PFSK-1 (cell line): Measurements from ENCODE around the gene ACIN1.

Experiments used
- FOXP2 ChIP-seq: optimal IDR thresholded peaks from 2 replicates; pipeline ENCODE3; 2011; ENCODE audit warnings: borderline replicate concordance, control low read depth, inconsistent platforms; ENCODE audit not compliant: insufficient read depth; ENCODE audit errors: extremely low read length, extremely low read depth
- POLR2AphosphoS5 ChIP-seq: IDR thresholded peaks from 2 replicates; pipeline ENCODE4 v1.6.1; 2012; ENCODE audit warnings: low read depth, mild to moderate bottlenecking, control low read depth, low read length, moderate library complexity
- SIN3A ChIP-seq: IDR thresholded peaks from 2 replicates; pipeline ENCODE4 v1.6.1; 2012; ENCODE audit warnings: mild to moderate bottlenecking, low read length, moderate library complexity, borderline replicate concordance; ENCODE audit not compliant: insufficient read depth
- TAF1 ChIP-seq: IDR thresholded peaks from 2 replicates; pipeline ENCODE4 v1.6.1; 2012; ENCODE audit warnings: low read length, control low read depth, borderline replicate concordance; ENCODE audit not compliant: insufficient read depth
- TF ChIP-seq, protein P1 (sequence below), 2 experiments: IDR thresholded peaks; 2 replicates each; pipeline versions ENCODE4 v1.6.1 to v1.8.0; 2011 to 2012; ENCODE audit warnings: low read depth in 2 of 2, low read length in 2 of 2, control low read depth in 1 of 2, inconsistent platforms in 1 of 2, mild to moderate bottlenecking in 1 of 2, moderate library complexity in 1 of 2; ENCODE audit not compliant: insufficient read depth in 1 of 2

Gene ACIN1

DNA sequence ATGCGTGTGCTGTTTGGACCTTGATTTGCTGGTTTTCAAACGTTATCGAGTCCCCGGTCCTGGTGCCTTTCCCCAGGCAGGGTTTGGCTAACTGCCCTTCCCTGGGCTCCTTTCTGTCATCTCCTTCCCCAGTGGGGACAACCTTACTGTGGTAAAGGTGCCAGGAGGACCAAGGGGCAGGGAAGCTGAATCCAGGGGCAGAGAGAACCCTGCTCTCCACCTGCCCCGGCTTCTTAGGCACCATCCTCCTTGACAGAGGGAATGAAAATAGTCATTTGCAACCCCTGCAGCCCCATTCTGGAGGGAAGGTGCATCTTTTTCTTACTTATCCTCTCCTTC is 19.2 kb upstream of the ACIN1 start:
- TF ChIP-seq, protein P1, sequence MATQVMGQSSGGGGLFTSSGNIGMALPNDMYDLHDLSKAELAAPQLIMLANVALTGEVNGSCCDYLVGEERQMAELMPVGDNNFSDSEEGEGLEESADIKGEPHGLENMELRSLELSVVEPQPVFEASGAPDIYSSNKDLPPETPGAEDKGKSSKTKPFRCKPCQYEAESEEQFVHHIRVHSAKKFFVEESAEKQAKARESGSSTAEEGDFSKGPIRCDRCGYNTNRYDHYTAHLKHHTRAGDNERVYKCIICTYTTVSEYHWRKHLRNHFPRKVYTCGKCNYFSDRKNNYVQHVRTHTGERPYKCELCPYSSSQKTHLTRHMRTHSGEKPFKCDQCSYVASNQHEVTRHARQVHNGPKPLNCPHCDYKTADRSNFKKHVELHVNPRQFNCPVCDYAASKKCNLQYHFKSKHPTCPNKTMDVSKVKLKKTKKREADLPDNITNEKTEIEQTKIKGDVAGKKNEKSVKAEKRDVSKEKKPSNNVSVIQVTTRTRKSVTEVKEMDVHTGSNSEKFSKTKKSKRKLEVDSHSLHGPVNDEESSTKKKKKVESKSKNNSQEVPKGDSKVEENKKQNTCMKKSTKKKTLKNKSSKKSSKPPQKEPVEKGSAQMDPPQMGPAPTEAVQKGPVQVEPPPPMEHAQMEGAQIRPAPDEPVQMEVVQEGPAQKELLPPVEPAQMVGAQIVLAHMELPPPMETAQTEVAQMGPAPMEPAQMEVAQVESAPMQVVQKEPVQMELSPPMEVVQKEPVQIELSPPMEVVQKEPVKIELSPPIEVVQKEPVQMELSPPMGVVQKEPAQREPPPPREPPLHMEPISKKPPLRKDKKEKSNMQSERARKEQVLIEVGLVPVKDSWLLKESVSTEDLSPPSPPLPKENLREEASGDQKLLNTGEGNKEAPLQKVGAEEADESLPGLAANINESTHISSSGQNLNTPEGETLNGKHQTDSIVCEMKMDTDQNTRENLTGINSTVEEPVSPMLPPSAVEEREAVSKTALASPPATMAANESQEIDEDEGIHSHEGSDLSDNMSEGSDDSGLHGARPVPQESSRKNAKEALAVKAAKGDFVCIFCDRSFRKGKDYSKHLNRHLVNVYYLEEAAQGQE (IDR thresholded peaks at IDR 0.05; ENCODE audit: insufficient read depth in 1 of 2, low read depth in 2 of 2, low read length in 2 of 2), result no peak
- TF ChIP-seq FOXP2 (no peak), POLR2AphosphoS5 (no peak), SIN3A (no peak), TAF1 (no peak)

DNA sequence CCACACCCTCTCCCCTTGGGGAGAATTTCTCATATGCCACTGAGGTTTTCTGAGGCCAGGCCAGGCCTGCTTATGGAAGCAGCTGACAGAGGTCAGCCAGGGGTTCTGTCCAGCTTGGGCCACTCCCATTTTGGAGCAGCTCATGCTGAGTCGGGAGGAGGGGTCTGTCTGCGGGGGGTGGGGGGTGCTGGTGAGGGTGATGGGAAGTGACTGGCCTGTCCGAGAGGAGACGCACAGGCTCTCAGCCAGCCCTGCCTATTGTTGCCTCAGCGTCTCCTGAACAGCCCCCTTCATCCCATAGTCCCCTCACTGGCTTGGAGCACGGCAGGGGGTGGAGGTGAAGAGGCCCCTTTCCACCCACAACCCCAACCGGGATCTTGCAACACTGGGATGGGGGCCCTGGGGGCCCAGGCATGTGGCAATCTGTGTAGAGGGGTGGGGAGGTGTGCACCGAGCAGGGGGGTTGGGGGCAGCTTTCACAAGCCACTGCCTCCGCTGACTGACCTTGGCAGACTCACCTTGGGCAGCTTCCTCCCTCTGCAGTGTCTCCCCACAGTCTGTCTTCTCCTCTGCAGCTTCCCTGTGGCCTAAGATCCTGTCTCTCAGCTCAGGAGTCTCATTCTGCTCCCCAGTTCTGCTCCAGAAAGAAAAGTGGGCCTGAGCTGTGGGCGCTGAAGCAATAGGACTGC is 18.6 kb upstream of the ACIN1 start:
- TF ChIP-seq TAF1 (no peak), FOXP2 (no peak), POLR2AphosphoS5 (no peak), SIN3A (no peak)
- TF ChIP-seq, protein P1 (IDR thresholded peaks at IDR 0.05; ENCODE audit: insufficient read depth in 1 of 2, low read depth in 2 of 2, low read length in 2 of 2), result no peak

DNA sequence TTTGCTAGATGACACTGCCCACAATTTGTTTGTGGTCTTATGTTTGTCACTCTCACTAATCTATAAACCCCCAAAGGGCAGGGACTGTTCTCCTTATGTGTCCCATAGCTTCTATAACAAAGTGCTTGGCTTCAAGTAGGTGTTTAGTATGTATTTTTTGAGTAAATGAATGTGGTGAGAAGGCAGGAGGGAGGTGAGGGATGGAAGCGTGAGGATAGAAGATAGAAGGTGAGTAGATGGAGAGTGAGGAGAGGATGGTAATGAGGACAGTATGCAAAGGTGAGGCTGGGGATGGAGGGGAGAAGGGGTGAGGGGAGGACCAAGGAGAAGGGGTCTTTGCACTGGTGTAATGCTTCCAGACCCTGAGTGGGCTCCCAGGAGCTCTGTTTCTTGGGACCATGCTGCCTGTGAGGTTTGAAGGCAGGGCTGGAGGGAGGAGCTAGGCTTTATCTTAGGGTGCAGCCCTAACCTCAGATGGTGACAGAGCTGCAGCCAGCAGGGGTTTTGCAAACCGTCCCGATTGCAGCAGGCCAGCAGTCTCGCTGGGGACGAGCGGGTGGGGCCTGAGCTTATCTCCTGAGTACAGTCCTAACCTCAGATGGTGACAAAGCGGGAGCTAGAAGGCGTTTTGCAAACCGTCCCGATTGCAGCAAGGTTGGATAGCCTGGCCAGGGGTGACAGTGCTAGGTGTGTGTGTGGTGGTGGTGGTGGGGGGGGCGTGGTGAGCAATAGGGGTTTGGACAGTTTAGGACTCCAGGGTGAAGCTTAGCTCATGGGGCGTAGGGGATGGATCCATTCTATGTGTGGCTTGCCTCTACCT is 17.6 kb upstream of the ACIN1 start:
- TF ChIP-seq FOXP2, result no peak
- no peak for TF ChIP-seq TAF1
- no peak for TF ChIP-seq POLR2AphosphoS5
- no peak for TF ChIP-seq SIN3A
- TF ChIP-seq, protein P1 (IDR thresholded peaks at IDR 0.05; ENCODE audit: insufficient read depth in 1 of 2, low read depth in 2 of 2, low read length in 2 of 2), result no peak

DNA sequence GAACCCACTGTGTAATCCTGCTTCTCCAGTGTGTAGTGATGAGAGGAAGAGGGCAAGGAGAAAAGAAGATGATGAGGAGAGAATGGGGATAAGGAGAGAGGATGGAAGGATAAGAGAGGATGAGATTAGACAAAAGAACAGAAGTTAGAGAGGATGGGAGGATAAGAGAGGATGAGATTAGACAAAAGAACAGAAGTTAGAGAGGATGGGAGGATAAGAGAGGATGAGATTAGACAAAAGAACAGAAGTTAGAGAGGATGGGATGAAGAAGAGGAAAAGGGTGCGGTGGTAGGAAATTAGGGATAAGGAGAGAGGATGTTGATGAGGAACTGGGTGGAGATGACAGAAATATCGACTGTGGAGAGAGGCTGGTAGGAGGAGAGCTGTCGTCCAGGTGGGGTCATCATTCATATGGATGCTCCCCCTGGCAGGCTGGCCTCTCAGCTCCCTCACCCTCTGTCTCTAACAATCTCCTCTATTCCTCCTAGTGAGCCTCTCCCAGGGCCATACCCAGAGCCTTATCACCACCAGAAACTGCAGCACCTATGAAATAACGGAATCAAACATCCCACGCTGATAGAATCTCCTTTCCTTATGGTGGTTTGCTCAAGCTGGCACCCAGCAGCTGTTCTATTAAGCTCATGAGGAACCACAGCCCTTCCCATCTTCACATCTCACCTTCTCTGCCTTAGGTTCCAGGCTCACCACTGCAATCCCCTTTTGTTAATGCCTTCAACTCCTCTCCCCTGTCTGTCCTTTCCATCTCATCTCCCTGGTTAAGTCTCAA is 15.8 kb upstream of the ACIN1 start:
- TF ChIP-seq SIN3A (no peak), TAF1 (no peak), POLR2AphosphoS5 (no peak), FOXP2 (no peak)

DNA sequence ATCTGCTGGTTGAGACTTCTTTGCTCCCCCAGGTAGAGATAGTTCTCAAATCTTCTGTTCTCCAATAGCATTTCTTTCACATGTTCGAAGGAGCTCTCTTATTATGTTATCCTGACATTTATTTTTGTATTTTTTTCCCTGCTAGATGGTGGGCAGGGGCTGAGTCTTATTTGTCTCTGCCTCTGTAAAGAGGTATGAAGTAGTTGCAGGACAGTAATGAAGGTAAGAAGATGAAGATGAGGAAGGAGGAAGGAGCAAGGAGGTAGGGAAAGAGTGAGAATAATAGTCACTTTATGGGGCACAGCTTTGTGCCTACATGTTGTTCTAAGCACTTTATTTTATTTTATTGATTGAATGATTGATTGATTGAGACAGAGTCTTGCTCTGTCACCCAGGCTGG is 14.8 kb upstream of the ACIN1 start:
- no peak for TF ChIP-seq FOXP2
- TF ChIP-seq, protein P1 (IDR thresholded peaks at IDR 0.05; ENCODE audit: insufficient read depth in 1 of 2, low read depth in 2 of 2, low read length in 2 of 2), result no peak
- no peak for TF ChIP-seq SIN3A
- TF ChIP-seq TAF1, result no peak
- no peak for TF ChIP-seq POLR2AphosphoS5
